OCI-LY1 (cell line): Measurements from ENCODE around the gene GOT1.

Experiments used
- H2AFZ ChIP-seq: fragments of 200-600 bp; sonication (generic), shearing (Covaris generic); 2 replicates; pipeline ENCODE4 v1.6.0; 2014; ENCODE audit warnings: antibody characterized with exemption, mild to moderate bottlenecking, low read length
- H3F3A ChIP-seq: fragments of 200-600 bp; sonication (generic), shearing (Covaris generic); 2 replicates; pipeline ENCODE4 v1.6.0; 2014; ENCODE audit warnings: mild to moderate bottlenecking, antibody characterized with exemption, low read length, moderate library complexity; ENCODE audit not compliant: insufficient read depth
- H3K27ac ChIP-seq: fragments of 200-600 bp; sonication (generic); 2 replicates; pipeline ENCODE4 v1.5.1; 2014; ENCODE audit warnings: low read length, mixed run types, mild to moderate bottlenecking, low read depth; ENCODE audit not compliant: poor library complexity, severe bottlenecking
- H3K27me3 ChIP-seq: fragments of 200-600 bp; sonication (generic); 2 replicates; pipeline ENCODE4 v1.6.0; 2014; ENCODE audit warnings: antibody characterized with exemption, mild to moderate bottlenecking, low read length, moderate library complexity; ENCODE audit not compliant: insufficient read depth
- H3K36me3 ChIP-seq: fragments of 200-600 bp; sonication (generic); 2 replicates; pipeline ENCODE4 v1.6.1; 2014; ENCODE audit warnings: mild to moderate bottlenecking, antibody characterized with exemption, low read length, moderate library complexity, mixed read lengths; ENCODE audit not compliant: insufficient read depth
- H3K4me1 ChIP-seq: fragments of 200-600 bp; sonication (generic); 2 replicates; pipeline ENCODE4 v1.5.1; 2014; ENCODE audit warnings: mild to moderate bottlenecking, low read length, moderate library complexity; ENCODE audit not compliant: insufficient read depth, severe bottlenecking
- H3K4me2 ChIP-seq: fragments of 200-600 bp; sonication (generic), shearing (Covaris generic); 2 replicates; pipeline ENCODE4 v1.6.1; 2014; ENCODE audit warnings: low read length
- H3K4me3 ChIP-seq: fragments of 200-600 bp; sonication (generic); 2 replicates; pipeline ENCODE4 v1.5.1; 2014; ENCODE audit warnings: low read length, low read depth, mild to moderate bottlenecking, mixed read lengths; ENCODE audit not compliant: poor library complexity, severe bottlenecking
- H3K79me2 ChIP-seq: fragments of 200-600 bp; shearing (Covaris generic); 2 replicates; pipeline ENCODE4 v1.6.1; 2016; ENCODE audit warnings: mixed run types, low read length, mixed read lengths; ENCODE audit not compliant: insufficient read depth
- H3K9ac ChIP-seq: fragments of 200-600 bp; sonication (generic), shearing (Covaris generic); 2 replicates; pipeline ENCODE4 v1.6.1; 2014; ENCODE audit warnings: mild to moderate bottlenecking, low read length, mixed read lengths
- H3K9me2 ChIP-seq: fragments of 200-600 bp; sonication (generic), shearing (Covaris generic); 2 replicates; pipeline ENCODE4 v1.6.1; 2014; ENCODE audit warnings: low read depth, mild to moderate bottlenecking, low read length, mixed read lengths
- H3K9me3 ChIP-seq: fragments of 200-600 bp; shearing (Covaris generic); 2 replicates; pipeline ENCODE4 v1.6.1; 2014; ENCODE audit warnings: low read length, mixed read lengths
- H4K20me1 ChIP-seq: fragments of 200-600 bp; sonication (generic), shearing (Covaris generic); 2 replicates; pipeline ENCODE4 v1.6.0; 2016; ENCODE audit warnings: mild to moderate bottlenecking, low read length; ENCODE audit not compliant: insufficient read depth
- EZH2 ChIP-seq: fragments of 200-600 bp; sonication (generic), shearing (Covaris generic); IDR thresholded peaks from 2 replicates; pipeline ENCODE4 v1.8.0; 2017; ENCODE audit warnings: borderline replicate concordance, mixed run types, mild to moderate bottlenecking, antibody characterized with exemption, low read length, moderate library complexity, mixed read lengths
- TF ChIP-seq, protein P1 (sequence below): fragments of 200-600 bp; sonication (generic), shearing (Covaris generic); IDR thresholded peaks from 2 replicates; pipeline ENCODE4 v1.5.1; 2017; ENCODE audit warnings: mild to moderate bottlenecking, antibody characterized with exemption, low read length, moderate library complexity, mixed read lengths

GOT1 gene

GRCh38 chr10:99466632-99467223, 36.3 kb upstream of the GOT1 start:
- H3K4me3 ChIP-seq = no peak overlapping the region

DNA sequence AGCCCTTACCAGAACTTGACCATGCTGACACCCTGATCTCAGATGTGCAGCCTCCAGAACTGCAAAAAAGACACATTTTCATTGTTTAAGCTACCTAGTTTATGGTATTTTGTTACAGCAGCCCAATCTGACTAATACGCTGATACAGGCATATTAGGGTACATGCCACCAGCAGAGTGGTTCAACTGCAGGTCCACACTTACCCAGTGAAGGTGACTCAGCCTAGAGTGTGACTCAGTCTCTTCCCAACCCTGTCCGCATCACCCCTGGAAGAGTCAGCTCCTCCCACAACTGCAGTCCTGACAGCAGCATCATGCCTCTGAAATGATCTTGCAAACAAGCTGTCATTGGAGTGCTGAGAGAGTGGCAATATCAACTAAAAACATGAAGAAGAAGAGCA, 30.8 kb upstream of the GOT1 start:
- H2AFZ ChIP-seq = no peak overlapping the region
- no peaks in the 10 kb centered on the region for H4K20me1 ChIP-seq
- H3K36me3 ChIP-seq = no peaks in the 10 kb centered on the region
- no peak overlapping the region for H3K27ac ChIP-seq
- H3F3A ChIP-seq = no peaks in the 10 kb centered on the region
- H3K4me1 ChIP-seq = no peaks in the 10 kb centered on the region
- TF ChIP-seq EZH2 = no peak
- TF ChIP-seq, protein P1, sequence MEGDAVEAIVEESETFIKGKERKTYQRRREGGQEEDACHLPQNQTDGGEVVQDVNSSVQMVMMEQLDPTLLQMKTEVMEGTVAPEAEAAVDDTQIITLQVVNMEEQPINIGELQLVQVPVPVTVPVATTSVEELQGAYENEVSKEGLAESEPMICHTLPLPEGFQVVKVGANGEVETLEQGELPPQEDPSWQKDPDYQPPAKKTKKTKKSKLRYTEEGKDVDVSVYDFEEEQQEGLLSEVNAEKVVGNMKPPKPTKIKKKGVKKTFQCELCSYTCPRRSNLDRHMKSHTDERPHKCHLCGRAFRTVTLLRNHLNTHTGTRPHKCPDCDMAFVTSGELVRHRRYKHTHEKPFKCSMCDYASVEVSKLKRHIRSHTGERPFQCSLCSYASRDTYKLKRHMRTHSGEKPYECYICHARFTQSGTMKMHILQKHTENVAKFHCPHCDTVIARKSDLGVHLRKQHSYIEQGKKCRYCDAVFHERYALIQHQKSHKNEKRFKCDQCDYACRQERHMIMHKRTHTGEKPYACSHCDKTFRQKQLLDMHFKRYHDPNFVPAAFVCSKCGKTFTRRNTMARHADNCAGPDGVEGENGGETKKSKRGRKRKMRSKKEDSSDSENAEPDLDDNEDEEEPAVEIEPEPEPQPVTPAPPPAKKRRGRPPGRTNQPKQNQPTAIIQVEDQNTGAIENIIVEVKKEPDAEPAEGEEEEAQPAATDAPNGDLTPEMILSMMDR = no peak
- H3K9me3 ChIP-seq = no peaks in the 10 kb centered on the region
- no peaks in the 10 kb centered on the region for H3K27me3 ChIP-seq
- no peaks in the 10 kb centered on the region for H3K79me2 ChIP-seq
- H3K9ac ChIP-seq = no peak overlapping the region
- H3K4me3 ChIP-seq = no peak overlapping the region
- no peak overlapping the region for H3K4me2 ChIP-seq
- H3K9me2 ChIP-seq = no peaks in the 10 kb centered on the region

More at GRCh38 chr10:99466632-99467223, 36.3 kb upstream of the GOT1 start:
- H2AFZ ChIP-seq = no peak overlapping the region
- no peaks in the 10 kb centered on the region for H3K36me3 ChIP-seq
- TF ChIP-seq, protein P1 = no peak
- TF ChIP-seq EZH2 = no peak
- H4K20me1 ChIP-seq = no peaks in the 10 kb centered on the region
- H3K79me2 ChIP-seq = no peaks in the 10 kb centered on the region
- H3K9me2 ChIP-seq = no peaks in the 10 kb centered on the region
- H3F3A ChIP-seq = no peaks in the 10 kb centered on the region
- no peaks in the 10 kb centered on the region for H3K27me3 ChIP-seq
- no peaks in the 10 kb centered on the region for H3K9me3 ChIP-seq
- H3K4me1 ChIP-seq = no peaks in the 10 kb centered on the region
- no peak overlapping the region for H3K9ac ChIP-seq
- H3K4me2 ChIP-seq = no peak overlapping the region
- H3K27ac ChIP-seq = no peak overlapping the region

DNA sequence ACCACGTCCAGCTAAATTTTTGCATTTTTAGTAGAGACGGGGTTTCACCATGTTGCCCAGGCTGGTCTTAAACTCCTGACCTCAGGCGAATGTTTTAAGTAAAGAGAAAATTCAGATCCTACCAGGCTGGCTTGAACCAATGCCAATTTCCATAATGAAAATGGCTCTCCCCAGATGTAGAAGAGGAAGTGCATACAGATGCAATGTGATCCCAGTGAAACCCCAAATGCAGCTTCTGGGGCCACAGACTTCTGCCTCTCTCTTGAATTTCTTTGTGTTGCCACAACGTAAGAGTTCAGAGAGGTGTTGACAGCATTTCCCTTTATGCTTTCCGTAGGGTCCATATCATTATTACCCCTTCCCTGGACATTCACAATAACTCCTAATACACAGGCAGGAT, 29.6 kb upstream of the GOT1 start:
- Histone ChIP-seq H3K4me1 (no peaks in the 10 kb centered on the region), H4K20me1 (no peaks in the 10 kb centered on the region), H3K9ac (no peak overlapping the region), H3K4me3 (no peak overlapping the region), H3K9me3 (no peaks in the 10 kb centered on the region), H3K27me3 (no peaks in the 10 kb centered on the region), H3K36me3 (no peaks in the 10 kb centered on the region), H3K4me2 (no peak overlapping the region), H3K79me2 (no peaks in the 10 kb centered on the region), H3K27ac (no peak overlapping the region), H2AFZ (no peak overlapping the region), H3F3A (no peaks in the 10 kb centered on the region), H3K9me2 (no peaks in the 10 kb centered on the region)
- TF ChIP-seq, protein P1 = no peak
- no peak for TF ChIP-seq EZH2
